Measurements from ENCODE around the gene LPCAT2.

Gene LPCAT2, protein sequence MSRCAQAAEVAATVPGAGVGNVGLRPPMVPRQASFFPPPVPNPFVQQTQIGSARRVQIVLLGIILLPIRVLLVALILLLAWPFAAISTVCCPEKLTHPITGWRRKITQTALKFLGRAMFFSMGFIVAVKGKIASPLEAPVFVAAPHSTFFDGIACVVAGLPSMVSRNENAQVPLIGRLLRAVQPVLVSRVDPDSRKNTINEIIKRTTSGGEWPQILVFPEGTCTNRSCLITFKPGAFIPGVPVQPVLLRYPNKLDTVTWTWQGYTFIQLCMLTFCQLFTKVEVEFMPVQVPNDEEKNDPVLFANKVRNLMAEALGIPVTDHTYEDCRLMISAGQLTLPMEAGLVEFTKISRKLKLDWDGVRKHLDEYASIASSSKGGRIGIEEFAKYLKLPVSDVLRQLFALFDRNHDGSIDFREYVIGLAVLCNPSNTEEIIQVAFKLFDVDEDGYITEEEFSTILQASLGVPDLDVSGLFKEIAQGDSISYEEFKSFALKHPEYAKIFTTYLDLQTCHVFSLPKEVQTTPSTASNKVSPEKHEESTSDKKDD

GRCh38 chr16:55508941-55509931 lies at the start of gene LPCAT2:
Gene LPCAT2, plus strand, starts transcription at chr16:55509072. Its CDS starts 110 bp downstream, at chr16:55509182.
- peak; percentile 51 for DNase-seq (ENCODE audit: low spot score)

- DNase-seq (ENCODE audit: low spot score) = no peak
Measured at GRCh38 chr16:55462241-55462640, 46.6 kb upstream of the LPCAT2 start.

- no peak for DNase-seq (ENCODE audit: low spot score)
Measured at GRCh38 chr16:55464375-55464774, 44.5 kb upstream of the LPCAT2 start.

DNA sequence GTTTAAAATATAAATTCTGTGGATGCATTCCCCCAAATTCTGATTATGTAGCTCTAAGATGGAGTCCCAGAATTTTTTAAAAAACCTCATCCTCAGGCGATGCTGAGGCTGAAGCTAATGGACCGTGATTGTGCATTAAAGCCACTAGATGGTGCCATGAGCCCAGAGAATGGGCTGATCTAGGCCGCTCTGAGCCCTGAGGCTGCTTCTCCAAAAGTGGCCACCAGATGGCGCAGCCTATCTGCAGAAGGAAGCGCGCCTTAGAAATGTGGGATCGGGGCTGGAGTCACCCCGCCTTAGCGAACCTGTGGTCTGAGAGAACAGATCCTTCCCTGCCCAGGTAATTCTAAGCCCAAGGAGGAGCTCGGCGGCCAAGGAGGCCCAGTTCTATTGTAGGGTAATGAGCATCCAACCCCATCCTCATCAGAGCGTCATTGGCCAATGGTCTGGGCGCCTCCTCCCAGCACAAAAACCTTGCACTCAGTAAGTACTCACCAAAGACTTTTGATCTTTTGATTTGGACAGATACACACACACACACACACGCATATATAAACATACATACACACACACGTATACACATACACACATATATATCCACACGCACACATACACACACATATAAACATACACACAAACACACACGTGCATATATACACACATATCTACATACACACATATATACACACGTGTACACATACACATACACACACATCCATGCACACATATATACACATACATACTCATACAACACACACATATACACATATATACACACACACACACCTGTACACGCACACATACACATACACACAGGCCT lies 43.6 kb upstream of the LPCAT2 start:
- peak; percentile 87 for DNase-seq (ENCODE audit: low spot score)

DNA sequence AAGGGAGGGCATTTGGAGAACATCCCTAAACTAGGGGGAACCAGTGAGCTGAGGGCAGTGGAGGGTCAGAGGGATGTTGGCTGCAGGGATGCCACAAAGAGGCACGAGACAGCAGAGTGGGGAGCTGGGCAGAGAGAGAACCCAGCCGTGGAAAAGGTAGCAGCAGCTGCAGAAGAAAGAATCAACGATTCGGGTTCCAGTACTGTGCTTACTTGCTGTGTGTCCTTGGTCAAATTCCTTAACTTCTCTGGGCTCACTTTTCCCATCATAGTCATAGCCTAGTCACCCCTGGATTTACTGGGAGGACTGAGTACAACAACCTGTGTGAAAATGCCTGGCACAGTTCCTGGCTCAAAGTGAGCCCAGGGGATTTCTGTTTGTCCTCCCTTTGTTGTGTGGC lies 42.7 kb upstream of the LPCAT2 start:
- no peak for DNase-seq (ENCODE audit: low spot score)

GRCh38 chr16:55467898-55468297 lies 41.0 kb upstream of the LPCAT2 start:
- DNase-seq (ENCODE audit: low spot score) = no peak

GRCh38 chr16:55468352-55468990 lies 40.4 kb upstream of the LPCAT2 start:
- DNase-seq (ENCODE audit: low spot score) = no peak

DNA sequence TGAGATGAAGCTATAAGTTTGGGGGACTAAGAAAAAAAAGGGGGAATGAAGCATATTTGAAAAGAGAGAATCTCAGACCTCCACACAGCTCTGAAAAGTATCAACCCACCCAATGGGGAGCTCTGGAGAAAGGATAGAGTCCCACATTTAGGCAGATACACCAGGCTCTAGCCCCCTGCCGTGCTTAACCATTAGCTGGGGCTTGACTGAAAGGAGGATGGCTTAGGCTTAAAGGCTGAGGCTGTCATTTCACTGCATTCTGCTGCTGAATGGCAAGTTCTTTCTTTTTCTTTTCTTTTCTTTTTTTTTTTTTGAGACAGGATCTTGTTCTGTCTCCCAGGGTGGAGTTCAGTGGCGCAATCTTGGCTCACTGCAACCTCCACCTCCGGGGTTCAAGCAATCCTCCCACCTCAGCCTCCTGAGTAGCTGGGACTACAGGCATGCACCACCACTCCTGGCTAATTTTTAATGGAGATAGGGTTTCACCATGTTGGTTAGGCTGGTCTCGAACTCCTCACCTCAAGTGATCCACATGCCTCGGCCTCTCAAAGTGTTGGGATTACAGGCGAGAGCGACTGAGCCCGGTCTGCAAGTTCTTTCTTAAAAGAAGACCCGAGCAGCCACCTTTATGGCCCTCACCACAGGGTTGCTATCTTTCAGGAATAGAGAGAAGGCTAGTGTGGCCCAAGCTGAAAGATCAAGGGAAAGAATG lies 38.9 kb upstream of the LPCAT2 start:
- DNase-seq (ENCODE audit: low spot score) = no peak

DNA sequence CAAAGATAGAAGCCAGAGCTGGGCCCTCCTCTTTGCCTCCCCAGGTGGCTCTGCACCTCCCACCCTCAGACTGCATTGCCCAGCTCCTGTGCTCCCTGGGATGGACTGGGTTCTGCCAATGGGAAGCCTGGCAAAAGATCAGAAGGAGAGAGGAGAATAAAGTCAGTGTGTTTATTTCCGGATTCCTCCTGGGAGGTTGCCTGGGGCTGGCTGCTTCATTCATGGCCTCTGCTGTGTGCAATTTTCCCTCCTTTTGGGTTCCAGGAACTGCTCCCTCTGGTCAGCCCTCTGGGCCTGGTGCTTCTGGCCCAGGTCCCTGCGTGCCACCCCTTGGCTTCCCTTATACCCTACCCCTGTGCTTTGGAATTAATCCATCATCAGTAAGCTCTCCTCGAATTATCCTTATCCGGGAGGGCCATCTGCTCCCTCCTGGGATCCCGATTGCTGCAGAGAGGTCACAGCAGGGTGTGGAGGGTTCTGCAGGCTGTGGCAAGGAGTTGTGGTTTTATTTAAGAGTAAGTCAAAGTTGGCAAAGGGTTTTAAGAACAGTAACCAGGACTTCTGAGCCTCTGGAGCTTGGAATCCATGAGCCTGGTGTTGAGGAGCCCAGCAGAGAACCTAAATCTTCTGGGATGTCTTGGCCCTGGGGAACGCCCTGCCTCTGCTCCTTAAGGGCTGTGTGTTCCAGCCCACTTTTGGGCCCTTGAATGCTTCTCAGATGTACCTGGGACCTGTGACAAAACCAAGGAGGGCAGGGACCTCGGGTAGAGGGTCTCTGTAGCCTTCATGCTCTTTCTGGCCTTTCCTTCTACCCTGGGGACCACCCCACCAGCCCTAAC lies 38.1 kb upstream of the LPCAT2 start:
- no peak for DNase-seq (ENCODE audit: low spot score)

GRCh38 chr16:55471448-55472097 lies 37.3 kb upstream of the LPCAT2 start:
- DNase-seq (ENCODE audit: low spot score) = no peak

GRCh38 chr16:55473587-55473986 lies 35.3 kb upstream of the LPCAT2 start:
- DNase-seq (ENCODE audit: low spot score) = no peak

DNA sequence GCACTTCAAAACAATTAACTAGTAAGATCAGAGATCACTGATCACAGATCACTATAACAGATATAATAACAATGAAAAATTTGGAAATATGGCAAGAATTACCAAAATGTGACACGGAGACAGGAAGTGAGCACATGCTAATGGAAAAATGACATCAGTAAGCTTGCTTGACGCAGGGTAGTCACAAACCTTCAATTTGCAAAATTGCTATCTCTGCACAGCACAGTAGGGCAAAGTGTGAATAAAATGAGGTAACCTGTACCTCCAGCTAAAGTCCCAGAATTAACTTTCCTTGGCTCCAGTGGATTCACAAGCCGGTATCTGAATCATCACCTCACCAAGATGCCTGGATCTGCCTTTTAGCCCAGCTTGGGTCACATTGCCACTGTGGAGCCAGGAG lies 34.1 kb upstream of the LPCAT2 start:
- no peak for DNase-seq (ENCODE audit: low spot score)

- no peak for DNase-seq (ENCODE audit: low spot score)
Measured at GRCh38 chr16:55475919-55476318, 33.0 kb upstream of the LPCAT2 start.

GRCh38 chr16:55476625-55477533 lies 32.0 kb upstream of the LPCAT2 start:
- no peak for DNase-seq (ENCODE audit: low spot score)

DNA sequence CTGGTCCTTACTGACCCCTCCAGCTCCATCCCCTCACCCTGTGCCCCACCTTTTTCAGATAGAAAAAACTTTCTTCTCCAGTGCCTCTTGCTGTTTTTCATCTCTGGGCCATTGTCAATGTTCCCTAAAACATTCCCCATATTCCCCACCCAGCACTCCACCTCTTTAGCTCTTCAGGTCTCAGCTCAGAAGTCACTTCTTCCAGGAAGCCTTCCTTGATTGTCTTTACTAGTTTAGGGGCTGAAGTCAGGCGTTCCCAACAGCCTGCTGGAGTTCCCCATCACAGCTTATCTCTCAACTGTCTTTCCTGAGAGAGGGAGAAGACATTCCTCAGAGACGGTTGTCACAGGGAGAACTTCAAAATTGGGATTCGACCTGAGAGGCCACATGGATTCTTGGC lies 31.1 kb upstream of the LPCAT2 start:
- no peak for DNase-seq (ENCODE audit: low spot score)

DNA sequence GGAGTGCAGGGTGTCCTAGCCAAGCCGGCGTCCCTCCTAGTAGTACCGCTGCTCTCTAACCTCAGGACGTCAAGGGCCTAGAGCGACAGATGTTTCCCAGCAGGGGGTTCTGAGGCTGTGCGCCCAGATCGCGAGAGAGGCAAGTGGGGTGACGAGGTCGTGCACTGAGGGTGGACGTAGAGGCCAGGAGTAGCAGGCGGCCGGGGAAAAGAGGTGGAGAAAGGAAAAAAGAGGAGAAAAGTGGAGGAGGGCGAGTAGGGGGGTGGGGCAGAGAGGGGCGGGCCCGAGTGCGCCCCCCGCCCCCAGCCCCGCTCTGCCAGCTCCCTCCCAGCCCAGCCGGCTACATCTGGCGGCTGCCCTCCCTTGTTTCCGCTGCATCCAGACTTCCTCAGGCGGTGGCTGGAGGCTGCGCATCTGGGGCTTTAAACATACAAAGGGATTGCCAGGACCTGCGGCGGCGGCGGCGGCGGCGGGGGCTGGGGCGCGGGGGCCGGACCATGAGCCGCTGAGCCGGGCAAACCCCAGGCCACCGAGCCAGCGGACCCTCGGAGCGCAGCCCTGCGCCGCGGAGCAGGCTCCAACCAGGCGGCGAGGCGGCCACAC lies 29.9 kb upstream of the LPCAT2 start, which contains the start of gene MMP2:
Gene MMP2, plus strand, starts transcription at position 372 of the 603 bp plus-strand sequence. CDS start 282 bp downstream, outside the sequence.
- no peak for DNase-seq (ENCODE audit: low spot score)

- no peak for DNase-seq (ENCODE audit: low spot score)
Measured at GRCh38 chr16:55479430-55480140, 29.3 kb upstream of the LPCAT2 start.
